GM23338 (cell line): ENCODE results near the gene BLACAT1. TPM values are rescaled to one million over a fixed set of nuclear protein-coding genes. Genes with fewer than 3 reads are reported as not detected.

ENCODE experiments used
- ATAC-seq: fragments of 200-7000 bp; cut with Tn5 transposase; 3 replicates; pipeline ENCODE4 v1.9.1; 2020
- DNase-seq: peaks from one replicate; pipeline ENCODE4 v3.0.0-alpha.2; 2015; ENCODE audit warnings: low spot score
- H2AFZ ChIP-seq: fragments of 200-600 bp; sonication (generic); 2 replicates; pipeline ENCODE4 v1.8.0; 2016; ENCODE audit warnings: antibody characterized with exemption, mild to moderate bottlenecking, moderate library complexity
- H3F3A ChIP-seq: fragments of 200-600 bp; sonication (generic); replicated peaks from 2 replicates; pipeline ENCODE4 v1.8.0; 2017; ENCODE audit warnings: antibody characterized with exemption, mixed run types, low read depth
- H3K27ac ChIP-seq: fragments of 200-600 bp; sonication (generic); 2 replicates; pipeline ENCODE4 v1.6.1; 2016; ENCODE audit warnings: low read depth
- H3K27me3 ChIP-seq: fragments of 200-600 bp; sonication (generic); 2 replicates; pipeline ENCODE4 v1.8.0; 2016; ENCODE audit warnings: mild to moderate bottlenecking, mixed run types, moderate library complexity; ENCODE audit not compliant: insufficient read depth
- H3K36me3 ChIP-seq: fragments of 200-600 bp; sonication (generic); 2 replicates; pipeline ENCODE4 v1.8.0; 2016; ENCODE audit warnings: mild to moderate bottlenecking; ENCODE audit not compliant: insufficient read depth
- H3K4me1 ChIP-seq: fragments of 200-600 bp; sonication (generic); 2 replicates; pipeline ENCODE4 v1.8.0; 2016; ENCODE audit warnings: mild to moderate bottlenecking, moderate library complexity; ENCODE audit not compliant: insufficient read depth
- H3K4me2 ChIP-seq: fragments of 200-600 bp; sonication (generic); 2 replicates; pipeline ENCODE4 v1.7.1; 2017; ENCODE audit warnings: mixed run types
- H3K4me3 ChIP-seq: fragments of 200-600 bp; sonication (generic); 2 replicates; pipeline ENCODE4 v1.6.1; 2016; ENCODE audit warnings: mixed run types
- H3K79me2 ChIP-seq: fragments of 200-600 bp; sonication (generic); replicated peaks from 2 replicates; pipeline ENCODE4 v1.8.0; 2017; ENCODE audit warnings: mild to moderate bottlenecking; ENCODE audit not compliant: insufficient read depth
- H3K9me2 ChIP-seq: fragments of 200-600 bp; sonication (generic); 2 replicates; pipeline ENCODE4 v1.8.0; 2017; ENCODE audit not compliant: insufficient read depth
- H4K20me1 ChIP-seq: fragments of 200-600 bp; sonication (generic); replicated peaks from 2 replicates; pipeline ENCODE4 v1.8.0; 2017; ENCODE audit warnings: mild to moderate bottlenecking; ENCODE audit not compliant: insufficient read depth
- H3K27ac Mint-ChIP-seq: 2 replicates; pipeline ENCODE4 v1.8.0; 2020; ENCODE audit warnings: inconsistent platforms, mild to moderate bottlenecking, moderate library complexity, mixed read lengths
- H3K27me3 Mint-ChIP-seq: 3 replicates; pipeline ENCODE4 v1.8.0; 2022; ENCODE audit warnings: low read depth, mild to moderate bottlenecking, moderate library complexity, mixed read lengths, inconsistent platforms; ENCODE audit not compliant: insufficient read depth, poor library complexity
- H3K36me3 Mint-ChIP-seq: 3 replicates; pipeline ENCODE4 v1.8.0; 2021; ENCODE audit warnings: low read depth, mild to moderate bottlenecking, inconsistent platforms, moderate library complexity, mixed read lengths
- H3K4me1 Mint-ChIP-seq: 3 replicates; pipeline ENCODE4 v1.8.0; 2020; ENCODE audit warnings: mild to moderate bottlenecking, inconsistent platforms, mixed read lengths
- H3K4me3 Mint-ChIP-seq: 3 replicates; pipeline ENCODE4 v1.8.0; 2021; ENCODE audit warnings: moderate library complexity, mild to moderate bottlenecking, inconsistent platforms, mixed read lengths
- H3K9me3 Mint-ChIP-seq: 3 replicates; pipeline ENCODE4 v1.8.0; 2020; ENCODE audit warnings: moderate library complexity, mild to moderate bottlenecking, inconsistent platforms, mixed read lengths
- CREB1 ChIP-seq: fragments of 250-450 bp; sonication (Bioruptor Pico); IDR thresholded peaks from 2 replicates; pipeline ENCODE4 v1.5.0; 2020; ENCODE audit warnings: low read depth, mild to moderate bottlenecking, moderate library complexity
- EZH2phosphoT487 ChIP-seq: fragments of 200-600 bp; sonication (generic); IDR thresholded peaks from one replicate; pipeline ENCODE4 v1.8.1; 2018; ENCODE audit warnings: antibody characterized with exemption; ENCODE audit not compliant: unreplicated experiment
- NANOG ChIP-seq: IDR thresholded peaks from 2 replicates; pipeline ENCODE4 v1.6.1; 2016; ENCODE audit warnings: antibody characterized with exemption, borderline replicate concordance
- POLR2AphosphoS5 ChIP-seq: IDR thresholded peaks from 2 replicates; pipeline ENCODE4 v1.6.1; 2016; ENCODE audit warnings: antibody characterized with exemption, low read depth
- REST ChIP-seq: IDR thresholded peaks from one replicate; pipeline ENCODE4 v1.6.1; 2018; ENCODE audit warnings: antibody characterized with exemption; ENCODE audit not compliant: unreplicated experiment
- ZNF331 ChIP-seq: fragments of 250-450 bp; sonication (Bioruptor Pico); IDR thresholded peaks from 2 replicates; pipeline ENCODE4 v1.5.0; 2020; ENCODE audit warnings: low read depth, mild to moderate bottlenecking, moderate library complexity
- ZNF462 ChIP-seq: fragments of 250-450 bp; sonication (Bioruptor Pico); IDR thresholded peaks from 2 replicates; pipeline ENCODE4 v1.5.0; 2020; ENCODE audit warnings: mild to moderate bottlenecking, moderate library complexity
- polyA plus RNA-seq: library from polyadenylated mRNA; unstranded; fragments of >200 nt; fragmentation: Nextera tagmentation; extraction: Ambion mirVana; gene quantifications from 2 replicates; pipeline ENCODE4 v1.2.1, GENCODE V29; 2016
- total RNA-seq: library from RNA; depleted of rRNA; stranded (reverse); fragments of >200 nt; shearing (Covaris generic); gene quantifications from 2 replicates; pipeline ENCODE4 v1.2.3, GENCODE V29; 2014
- TF ChIP-seq, protein P1 (sequence below), 2 experiments: fragments of 200-600 bp in 1 of 2; sonication (generic) in 1 of 2; conservative IDR thresholded peaks; 2 replicates each; pipeline versions ENCODE4 v1.5.1 to v1.6.1; 2016 to 2017; ENCODE audit warnings: antibody characterized with exemption in 2 of 2, low read depth in 2 of 2, mild to moderate bottlenecking in 2 of 2, moderate library complexity in 1 of 2

The BLACAT1 gene
- total and polyA plus RNA-seq, 2 experiments from 2014 or later: 1.6 to 6.2 TPM

GRCh38 chr1:205430696-205431305 is 25.0 kb downstream of the BLACAT1 start:
- Histone ChIP-seq H3K27me3 (peaks cover 23% of the 10 kb centered on the region), H3F3A (no peaks in the 10 kb centered on the region), H4K20me1 (no peaks in the 10 kb centered on the region), H3K4me3 (peak overlapping the region; percentile 81), H3K4me2 (peak overlapping the region; percentile 84), H3K36me3 (no peaks in the 10 kb centered on the region), H2AFZ (peak overlapping the region; percentile 100), H3K9me2 (no peaks in the 10 kb centered on the region), H3K27ac (no peak overlapping the region), H3K79me2 (no peaks in the 10 kb centered on the region), H3K4me1 (peaks cover 15% of the 10 kb centered on the region)
- H3K4me3 Mint-ChIP-seq: peak overlapping the region; percentile 83
- no peaks in the 10 kb centered on the region for H3K36me3 Mint-ChIP-seq
- peaks cover 22% of the 10 kb centered on the region for H3K27me3 Mint-ChIP-seq
- H3K9me3 Mint-ChIP-seq: no peaks in the 10 kb centered on the region
- DNase-seq (peak; percentile 88), ATAC-seq (peak; percentile 82)
- peaks cover 28% of the 10 kb centered on the region for H3K4me1 Mint-ChIP-seq
- H3K27ac Mint-ChIP-seq: no peak overlapping the region
- TF ChIP-seq ZNF331 (CRISPR knock-in tag): no peak
- TF ChIP-seq, protein P1, sequence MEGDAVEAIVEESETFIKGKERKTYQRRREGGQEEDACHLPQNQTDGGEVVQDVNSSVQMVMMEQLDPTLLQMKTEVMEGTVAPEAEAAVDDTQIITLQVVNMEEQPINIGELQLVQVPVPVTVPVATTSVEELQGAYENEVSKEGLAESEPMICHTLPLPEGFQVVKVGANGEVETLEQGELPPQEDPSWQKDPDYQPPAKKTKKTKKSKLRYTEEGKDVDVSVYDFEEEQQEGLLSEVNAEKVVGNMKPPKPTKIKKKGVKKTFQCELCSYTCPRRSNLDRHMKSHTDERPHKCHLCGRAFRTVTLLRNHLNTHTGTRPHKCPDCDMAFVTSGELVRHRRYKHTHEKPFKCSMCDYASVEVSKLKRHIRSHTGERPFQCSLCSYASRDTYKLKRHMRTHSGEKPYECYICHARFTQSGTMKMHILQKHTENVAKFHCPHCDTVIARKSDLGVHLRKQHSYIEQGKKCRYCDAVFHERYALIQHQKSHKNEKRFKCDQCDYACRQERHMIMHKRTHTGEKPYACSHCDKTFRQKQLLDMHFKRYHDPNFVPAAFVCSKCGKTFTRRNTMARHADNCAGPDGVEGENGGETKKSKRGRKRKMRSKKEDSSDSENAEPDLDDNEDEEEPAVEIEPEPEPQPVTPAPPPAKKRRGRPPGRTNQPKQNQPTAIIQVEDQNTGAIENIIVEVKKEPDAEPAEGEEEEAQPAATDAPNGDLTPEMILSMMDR (conservative IDR thresholded peaks at IDR 0.05; ENCODE audit: low read depth in 2 of 2): peak; percentile 99

DNA sequence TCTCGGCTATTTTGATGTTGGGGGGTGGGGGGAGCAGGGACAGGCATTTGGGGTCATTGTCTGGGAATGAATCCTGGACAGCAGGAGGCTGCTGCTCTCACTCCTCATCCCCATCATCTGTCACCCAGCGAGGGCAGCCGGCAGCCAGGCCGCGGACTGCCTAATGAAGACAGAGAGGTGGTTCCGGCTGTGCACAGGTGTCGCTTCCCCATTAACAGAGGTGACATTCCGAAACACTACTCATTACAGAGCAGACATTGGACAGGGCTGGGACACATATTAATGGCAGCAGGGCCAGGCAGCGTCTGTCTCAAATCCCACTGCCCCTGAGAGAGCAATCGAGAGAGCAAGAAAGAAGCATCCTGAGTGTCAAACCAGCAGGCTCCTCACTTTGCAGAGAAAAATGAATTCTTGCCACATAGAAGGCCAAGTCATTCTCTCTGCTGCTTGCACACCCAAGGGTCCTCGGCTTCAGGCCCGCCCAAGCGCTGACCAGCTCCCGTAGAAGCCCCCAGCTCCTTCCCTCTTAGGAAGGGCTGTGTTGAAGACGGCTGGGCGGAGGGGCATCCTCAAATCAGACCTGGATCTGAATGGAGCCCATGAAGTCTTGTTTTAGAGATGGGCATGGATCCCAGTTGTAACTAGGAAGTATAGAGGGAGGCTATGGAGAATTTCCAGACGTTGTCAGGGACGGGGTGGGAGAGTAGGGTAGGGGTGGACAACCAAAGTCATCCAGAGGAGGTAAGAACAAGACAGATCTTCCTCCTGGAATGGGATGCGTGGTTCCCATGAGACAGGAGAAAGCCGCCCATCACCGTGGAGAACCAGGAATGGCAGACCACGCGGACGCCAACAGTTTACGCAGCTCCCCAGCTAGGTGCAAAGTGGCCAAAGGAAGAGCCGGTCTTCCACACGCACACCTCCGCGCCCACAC is 25.8 kb downstream of the BLACAT1 start:
- peak overlapping the region; percentile 83 for H3K4me3 Mint-ChIP-seq
- TF ChIP-seq POLR2AphosphoS5 (no peak), CREB1 (CRISPR knock-in tag) (no peak), EZH2phosphoT487 (no peak), REST (no peak), NANOG (no peak), ZNF462 (no peak)

More for the DNA sequence above, 25.8 kb downstream of the BLACAT1 start:
- no peaks in the 10 kb centered on the region for H3K36me3 ChIP-seq
- no peaks in the 10 kb centered on the region for H3F3A ChIP-seq
- H3K4me2 ChIP-seq: peak overlapping the region; percentile 84
- no peaks in the 10 kb centered on the region for H3K9me2 ChIP-seq
- DNase-seq (no peak), ATAC-seq (peak; percentile 8; the same call in 2 of the 3 replicates)
- H3K79me2 ChIP-seq: no peaks in the 10 kb centered on the region
- peaks cover 23% of the 10 kb centered on the region for H3K27me3 ChIP-seq
- H3K27ac ChIP-seq: no peak overlapping the region
- peak overlapping the region; percentile 81 for H3K4me3 ChIP-seq
- H3K9me3 Mint-ChIP-seq: no peaks in the 10 kb centered on the region
- H3K4me1 Mint-ChIP-seq: peaks cover 33% of the 10 kb centered on the region
- H4K20me1 ChIP-seq: no peaks in the 10 kb centered on the region
- H3K36me3 Mint-ChIP-seq: no peaks in the 10 kb centered on the region
- H3K27me3 Mint-ChIP-seq: peaks cover 18% of the 10 kb centered on the region
- H3K4me1 ChIP-seq: peaks cover 16% of the 10 kb centered on the region
- no peak overlapping the region for H3K27ac Mint-ChIP-seq
- peak overlapping the region; percentile 100 for H2AFZ ChIP-seq
